Activated CD4-positive, alpha-beta T cell treated with anti-CD3 and anti-CD28 coated beads for 36 hours (primary cell): Measurements from ENCODE around the gene FAM3D. TPM values are rescaled to one million over a fixed set of nuclear protein-coding genes. Genes with fewer than 3 reads are reported as not detected.

Experiments used
- ATAC-seq: fragments of 200-7000 bp; cut with Tn5 transposase; one replicate; pipeline ENCODE4 v1.10.0; 2021; ENCODE audit warnings: mild to moderate bottlenecking, moderate library complexity
- CTCF ChIA-PET: fragments of 350-600 bp; sonication (Branson Sonifier 250); formaldehyde crosslinking; loops from one replicate; lab custom pipeline; 2021; ENCODE audit warnings: antibody characterized with exemption; lab: Charles Lee
- POLR2A ChIA-PET: fragments of 350-600 bp; sonication (Branson Sonifier 250); formaldehyde crosslinking; loops from one replicate; lab custom pipeline; 2021; ENCODE audit warnings: antibody characterized with exemption, inconsistent platforms; lab: Charles Lee
- DNase-seq: peaks from one replicate; pipeline ENCODE4 v3.0.0-alpha.2; 2020
- H3K27ac Mint-ChIP-seq: one replicate; pipeline ENCODE4 v1.8.0; 2021; ENCODE audit warnings: mixed read lengths
- H3K27me3 Mint-ChIP-seq: one replicate; pipeline ENCODE4 v1.8.0; 2021; ENCODE audit warnings: mixed read lengths
- H3K36me3 Mint-ChIP-seq: one replicate; pipeline ENCODE4 v1.8.0; 2021; ENCODE audit warnings: low read depth, mixed read lengths
- H3K4me1 Mint-ChIP-seq: one replicate; pipeline ENCODE4 v1.8.0; 2021; ENCODE audit warnings: mixed read lengths
- H3K4me3 Mint-ChIP-seq: one replicate; pipeline ENCODE4 v1.8.0; 2021; ENCODE audit warnings: mild to moderate bottlenecking, moderate library complexity, mixed read lengths
- H3K9me3 Mint-ChIP-seq: one replicate; pipeline ENCODE4 v1.8.0; 2021; ENCODE audit warnings: low read depth, mixed read lengths
- intact Hi-C, 2 experiments: fragments of 100-400 bp; cut with DNase I in 1 of 2; cut with micrococcal nuclease in 1 of 2; formaldehyde crosslinking; loops; one replicate each; pipeline versions ENCODE4 v1.14.2 to v1.15.1; 2022 to 2024; cut with DNase I, micrococcal nuclease
- total RNA-seq, 2 experiments: library from RNA; stranded (reverse); gene quantifications; one replicate each; pipeline ENCODE4 v1.2.3, GENCODE V29; 2021

FAM3D gene
- total RNA-seq, 2 experiments from 2014 or later = not detected

DNA sequence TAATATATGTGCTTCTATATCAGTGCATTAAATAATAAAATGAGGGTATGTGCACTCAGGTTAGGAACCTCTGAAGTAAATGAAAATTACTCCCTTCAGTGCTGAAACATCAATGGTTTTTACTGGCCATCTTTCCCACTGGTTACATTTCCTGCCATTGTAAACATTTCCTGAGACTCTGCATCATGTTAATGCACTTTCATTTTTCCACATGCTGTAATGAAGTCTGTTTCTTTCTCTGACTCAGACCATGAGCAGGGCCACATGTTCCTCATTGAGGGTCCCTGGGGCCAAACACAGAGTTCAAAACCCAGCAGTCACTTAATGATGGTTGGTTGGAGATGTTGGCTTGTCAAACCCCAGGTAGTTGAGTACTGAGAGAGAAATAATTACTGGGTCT, 15.3 kb downstream of the FAM3D start:
- intact Hi-C loops = no loop called here
- no peaks in the 10 kb centered on the region for H3K36me3 Mint-ChIP-seq

GRCh38 chr3:58647381-58648141, 19.0 kb downstream of the FAM3D start:
- peaks cover under 1% of the 10 kb centered on the region for H3K27me3 Mint-ChIP-seq
- POLR2A ChIA-PET = no interaction called here
- no peaks in the 10 kb centered on the region for H3K4me1 Mint-ChIP-seq
- no peaks in the 10 kb centered on the region for H3K36me3 Mint-ChIP-seq
- CTCF ChIA-PET = no interaction called here
- DNase-seq = no peak
- H3K27ac Mint-ChIP-seq = no peak overlapping the region
- no peaks in the 10 kb centered on the region for H3K9me3 Mint-ChIP-seq
- H3K4me3 Mint-ChIP-seq = no peak overlapping the region
- ATAC-seq = no peak
- intact Hi-C loops = loop anchor here in 1 of 2 experiments (5.0 to 10.0 kb wide), 2 partner anchors 50 to 517 kb away; no protein-coding TSS in a partner anchor

More for the DNA sequence above, 15.3 kb downstream of the FAM3D start:
- no peak for ATAC-seq
- H3K9me3 Mint-ChIP-seq = no peaks in the 10 kb centered on the region
- H3K27me3 Mint-ChIP-seq = peaks cover 6% of the 10 kb centered on the region
- no peak for DNase-seq
- H3K4me3 Mint-ChIP-seq = no peak overlapping the region
- ChIA-PET CTCF (no interaction called here), POLR2A (no interaction called here)
- H3K4me1 Mint-ChIP-seq = no peaks in the 10 kb centered on the region
- no peak overlapping the region for H3K27ac Mint-ChIP-seq

GRCh38 chr3:58646503-58646902, 20.1 kb downstream of the FAM3D start:
- H3K36me3 Mint-ChIP-seq = no peaks in the 10 kb centered on the region
- intact Hi-C loops = loop anchor here in 1 of 2 experiments (5.0 to 10.0 kb wide), 2 partner anchors 51 to 518 kb away; no protein-coding TSS in a partner anchor
- no peaks in the 10 kb centered on the region for H3K27me3 Mint-ChIP-seq
- ChIA-PET POLR2A (no interaction called here), CTCF (interaction anchor here (0.5 kb wide), 1 partner anchor 1035 kb away, joined by 3 read pairs; no protein-coding TSS in a partner anchor)
- no peak overlapping the region for H3K27ac Mint-ChIP-seq
- H3K4me1 Mint-ChIP-seq = no peaks in the 10 kb centered on the region
- no peaks in the 10 kb centered on the region for H3K9me3 Mint-ChIP-seq
- no peak for DNase-seq
- H3K4me3 Mint-ChIP-seq = no peak overlapping the region
- ATAC-seq = no peak

GRCh38 chr3:58645726-58646125, 20.8 kb downstream of the FAM3D start:
- no peak for DNase-seq
- H3K4me3 Mint-ChIP-seq = no peak overlapping the region
- POLR2A ChIA-PET = no interaction called here

GRCh38 chr3:58642846-58643245, 23.7 kb downstream of the FAM3D start:
- Mint-ChIP-seq H3K27me3 (no peaks in the 10 kb centered on the region), H3K9me3 (no peaks in the 10 kb centered on the region), H3K4me1 (no peaks in the 10 kb centered on the region), H3K4me3 (no peak overlapping the region), H3K27ac (no peak overlapping the region), H3K36me3 (no peaks in the 10 kb centered on the region)
- ChIA-PET CTCF (interaction anchor here (0.6 to 1.1 kb wide), 4 partner anchors 11 to 411 kb away, joined by 3 to 4 read pairs (median 3); no protein-coding TSS in a partner anchor), POLR2A (no interaction called here)
- intact Hi-C loops = loop anchor here in 1 of 2 experiments (5.0 to 10.0 kb wide), 2 partner anchors 522 to 1214 kb away; no protein-coding TSS in a partner anchor
- no peak for DNase-seq
- no peak for ATAC-seq

More at GRCh38 chr3:58645726-58646125, 20.8 kb downstream of the FAM3D start:
- no peak for ATAC-seq
- H3K36me3 Mint-ChIP-seq = no peaks in the 10 kb centered on the region
- H3K27me3 Mint-ChIP-seq = no peaks in the 10 kb centered on the region
- no peaks in the 10 kb centered on the region for H3K4me1 Mint-ChIP-seq
- H3K27ac Mint-ChIP-seq = no peak overlapping the region
- no peaks in the 10 kb centered on the region for H3K9me3 Mint-ChIP-seq
- intact Hi-C loops = loop anchor here in 1 of 2 experiments (5.0 to 10.0 kb wide), 2 partner anchors 52 to 519 kb away; no protein-coding TSS in a partner anchor
- CTCF ChIA-PET = interaction anchor here (0.7 kb wide), 1 partner anchor 71 kb away, joined by 3 read pairs; no protein-coding TSS in a partner anchor

- H3K27me3 Mint-ChIP-seq = peaks cover 1% of the 10 kb centered on the region
- POLR2A ChIA-PET = no interaction called here
- H3K36me3 Mint-ChIP-seq = no peaks in the 10 kb centered on the region
- CTCF ChIA-PET = interaction anchor here (0.5 to 5.2 kb wide), 10 partner anchors 10 to 1170 kb away, joined by 3 to 31 read pairs (median 3); no protein-coding TSS in a partner anchor
- H3K27ac Mint-ChIP-seq = no peak overlapping the region
- H3K4me3 Mint-ChIP-seq = no peak overlapping the region
- H3K9me3 Mint-ChIP-seq = no peaks in the 10 kb centered on the region
- DNase-seq (peak; percentile 81), ATAC-seq (peak; percentile 96)
- intact Hi-C loops = loop anchor here (1.0 to 10.0 kb wide), 4 partner anchors 354 to 1216 kb away; no protein-coding TSS in a partner anchor
- H3K4me1 Mint-ChIP-seq = no peaks in the 10 kb centered on the region
Observed at GRCh38 chr3:58640700-58641372, 25.7 kb downstream of the FAM3D start.

DNA sequence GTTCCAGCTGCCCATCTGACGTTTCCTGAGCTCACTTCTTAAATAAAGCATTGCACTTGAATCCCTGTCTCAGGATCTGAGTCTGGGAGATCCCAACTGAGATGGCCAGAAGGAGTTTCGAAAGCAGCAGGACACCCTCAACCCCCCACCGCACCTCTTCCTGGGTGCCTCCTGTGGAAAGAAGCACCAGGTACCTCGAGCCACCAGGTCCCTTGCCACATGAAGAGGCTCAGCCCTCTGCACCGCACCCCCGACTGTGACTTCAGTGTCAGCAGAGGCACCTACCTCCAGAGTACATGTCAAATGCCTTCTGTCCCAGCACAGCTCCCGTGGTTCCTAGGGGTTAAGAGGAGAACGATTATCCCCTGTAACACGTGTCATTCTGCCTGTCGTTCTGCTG, 26.7 kb downstream of the FAM3D start:
- no peaks in the 10 kb centered on the region for H3K9me3 Mint-ChIP-seq
- ATAC-seq (no peak), DNase-seq (no peak)
- H3K27me3 Mint-ChIP-seq = peaks cover 3% of the 10 kb centered on the region
- H3K27ac Mint-ChIP-seq = no peak overlapping the region
- intact Hi-C loops = loop anchor here (1.0 to 10.0 kb wide), 4 partner anchors 355 to 1217 kb away; no protein-coding TSS in a partner anchor
- ChIA-PET CTCF (interaction anchor here (0.8 to 5.2 kb wide), 6 partner anchors 9 to 1171 kb away, joined by 3 to 31 read pairs (median 5); no protein-coding TSS in a partner anchor), POLR2A (no interaction called here)
- H3K36me3 Mint-ChIP-seq = no peaks in the 10 kb centered on the region
- H3K4me3 Mint-ChIP-seq = no peak overlapping the region
- no peaks in the 10 kb centered on the region for H3K4me1 Mint-ChIP-seq

- Mint-ChIP-seq H3K27ac (no peak overlapping the region), H3K9me3 (no peaks in the 10 kb centered on the region), H3K4me1 (no peaks in the 10 kb centered on the region), H3K4me3 (no peak overlapping the region), H3K27me3 (peaks cover 3% of the 10 kb centered on the region), H3K36me3 (no peaks in the 10 kb centered on the region)
- CTCF ChIA-PET = interaction anchor here (0.7 to 5.2 kb wide), 8 partner anchors 8 to 418 kb away, joined by 3 to 31 read pairs (median 4); no protein-coding TSS in a partner anchor
- no peak for DNase-seq
- no peak for ATAC-seq
- intact Hi-C loops = no loop called here
- POLR2A ChIA-PET = interaction anchor here (0.5 kb wide), 1 partner anchor 174 kb away, joined by 3 read pairs; no protein-coding TSS in a partner anchor
Observed at GRCh38 chr3:58639001-58639400, 27.6 kb downstream of the FAM3D start.

DNA sequence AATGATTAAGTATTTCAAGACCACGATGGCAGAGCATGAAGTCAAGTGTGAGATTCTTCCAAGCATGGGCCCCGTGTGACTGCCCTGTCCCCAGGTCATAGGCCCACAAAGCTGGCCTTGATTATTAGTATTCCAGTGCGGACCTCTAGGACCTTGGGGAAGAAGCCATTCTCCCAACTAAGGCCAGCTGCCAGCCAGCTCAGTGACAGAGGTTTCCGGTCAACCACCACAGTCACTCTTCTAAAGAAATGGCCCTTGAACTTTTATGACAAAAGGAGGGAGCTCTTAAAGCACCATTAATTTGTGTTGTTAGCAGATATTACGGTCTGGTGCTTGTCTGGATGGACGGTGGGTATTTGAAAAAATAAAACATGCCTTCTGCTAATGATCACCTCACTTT, 28.0 kb downstream of the FAM3D start:
- CTCF ChIA-PET = interaction anchor here (0.7 to 5.2 kb wide), 7 partner anchors 8 to 419 kb away, joined by 3 to 31 read pairs (median 3); no protein-coding TSS in a partner anchor
- no peak for DNase-seq
- Mint-ChIP-seq H3K9me3 (no peaks in the 10 kb centered on the region), H3K4me1 (no peaks in the 10 kb centered on the region), H3K4me3 (no peak overlapping the region), H3K36me3 (no peaks in the 10 kb centered on the region), H3K27me3 (peaks cover 3% of the 10 kb centered on the region), H3K27ac (no peak overlapping the region)
- no peak for ATAC-seq
- intact Hi-C loops = no loop called here
- POLR2A ChIA-PET = interaction anchor here (0.5 kb wide), 1 partner anchor 173 kb away, joined by 3 read pairs; no protein-coding TSS in a partner anchor

DNA sequence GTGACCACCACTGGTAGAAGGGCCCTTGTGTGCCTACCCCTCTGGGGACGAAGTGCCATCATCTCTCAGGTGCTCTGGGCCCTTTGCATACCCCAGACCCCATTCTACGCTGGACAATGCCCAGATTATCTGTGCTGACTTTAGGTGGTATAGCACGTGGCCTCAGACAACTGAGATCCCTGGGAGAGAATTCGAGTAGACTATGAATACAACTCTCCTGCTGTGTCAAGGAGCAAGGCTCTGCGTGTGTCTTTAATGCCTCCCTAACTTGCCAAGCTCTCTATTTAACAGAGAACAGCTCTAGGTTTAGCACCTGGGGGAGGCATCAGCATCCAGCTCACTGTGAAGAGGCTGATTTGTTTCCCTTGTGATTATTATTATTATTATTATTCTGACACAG, 29.1 kb downstream of the FAM3D start:
- CTCF ChIA-PET = interaction anchor here (5.2 kb wide), 1 partner anchor 7 kb away, joined by 31 read pairs; no protein-coding TSS in a partner anchor
- H3K9me3 Mint-ChIP-seq = no peaks in the 10 kb centered on the region
- H3K4me1 Mint-ChIP-seq = no peaks in the 10 kb centered on the region
- POLR2A ChIA-PET = no interaction called here
- H3K27me3 Mint-ChIP-seq = peaks cover 3% of the 10 kb centered on the region
- DNase-seq (no peak), ATAC-seq (no peak)
- intact Hi-C loops = no loop called here
- no peaks in the 10 kb centered on the region for H3K36me3 Mint-ChIP-seq
- no peak overlapping the region for H3K27ac Mint-ChIP-seq
- H3K4me3 Mint-ChIP-seq = no peak overlapping the region
